ENCODE results near the gene NMU. TPM values are rescaled to one million over a fixed set of nuclear protein-coding genes. Genes with fewer than 3 reads are reported as not detected.
A peak's percentile ranks its signal among the peaks of the same experiment; 100 is the strongest.

Gene NMU
- total and polyA plus RNA-seq, 9 of the 15 experiments (the other 6 are each of a cell fraction or from before 2014, with no cell fraction given) = 73.8 to 846 (median 599) TPM

DNA sequence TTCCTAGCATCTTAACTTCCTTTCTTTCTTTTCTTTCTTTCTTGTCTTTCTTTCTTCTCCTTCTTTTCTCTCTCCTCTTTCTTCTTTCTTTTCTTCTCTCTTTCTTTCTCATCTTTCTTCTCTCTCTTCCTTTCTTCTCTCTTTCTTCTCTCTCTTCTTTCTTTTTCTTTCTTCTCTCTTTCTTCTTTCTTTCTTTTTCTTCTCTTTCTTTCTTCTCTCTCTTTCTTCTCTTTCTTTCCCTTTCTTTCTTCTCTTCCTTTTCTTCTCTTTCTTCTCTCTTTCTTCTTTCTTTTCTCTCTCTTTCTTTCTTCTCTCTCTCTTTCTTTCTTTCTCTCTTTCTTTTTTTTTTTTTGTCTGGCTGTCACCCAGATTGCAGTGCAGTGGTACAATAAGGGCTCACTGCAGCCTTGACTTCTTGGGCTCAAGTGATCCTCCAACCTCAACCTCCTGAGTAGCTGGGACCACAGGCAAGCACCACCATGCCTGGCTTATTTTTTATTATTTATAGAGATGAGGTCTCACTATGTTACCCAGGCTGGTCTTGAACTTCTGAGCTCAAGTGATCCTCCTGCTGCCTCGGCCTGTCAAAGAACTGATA lies 17.5 kb downstream of the NMU start (continued):
- no peak for TF ChIP-seq ERF (CRISPR knock-in tag; IDR thresholded peaks at IDR 0.05)
- TF ChIP-seq POLR2B (IDR thresholded peaks at IDR 0.05; ENCODE audit: low read depth, partially characterized antibody) = peak; percentile 44
- no peak for TF ChIP-seq ZNF785 (CRISPR knock-in tag; IDR thresholded peaks at IDR 0.05)
- TF ChIP-seq SRSF3 (IDR thresholded peaks at IDR 0.05; ENCODE audit: insufficient read depth, low read length) = no peak
- no peak for TF ChIP-seq RBFOX2 (IDR thresholded peaks at IDR 0.05; ENCODE audit: low read depth, low read length)
- TF ChIP-seq MXD1 (CRISPR knock-in tag; IDR thresholded peaks at IDR 0.05; ENCODE audit: borderline replicate concordance, poor library complexity, severe bottlenecking) = no peak
- TF ChIP-seq PRMT5 (CRISPR knock-in tag; IDR thresholded peaks at IDR 0.05) = no peak
- TF ChIP-seq MTA1 (IDR thresholded peaks at IDR 0.05; ENCODE audit: borderline replicate concordance) = peak; percentile 50; the same call in 1 of the 2 replicates
- TF ChIP-seq DPF2 (IDR thresholded peaks at IDR 0.05) = peak; percentile 28; the same call in 1 of the 2 replicates
- TF ChIP-seq ZC3H4 (CRISPR knock-in tag; IDR thresholded peaks at IDR 0.05; ENCODE audit: borderline replicate concordance) = no peak
- TF ChIP-seq, protein P1, sequence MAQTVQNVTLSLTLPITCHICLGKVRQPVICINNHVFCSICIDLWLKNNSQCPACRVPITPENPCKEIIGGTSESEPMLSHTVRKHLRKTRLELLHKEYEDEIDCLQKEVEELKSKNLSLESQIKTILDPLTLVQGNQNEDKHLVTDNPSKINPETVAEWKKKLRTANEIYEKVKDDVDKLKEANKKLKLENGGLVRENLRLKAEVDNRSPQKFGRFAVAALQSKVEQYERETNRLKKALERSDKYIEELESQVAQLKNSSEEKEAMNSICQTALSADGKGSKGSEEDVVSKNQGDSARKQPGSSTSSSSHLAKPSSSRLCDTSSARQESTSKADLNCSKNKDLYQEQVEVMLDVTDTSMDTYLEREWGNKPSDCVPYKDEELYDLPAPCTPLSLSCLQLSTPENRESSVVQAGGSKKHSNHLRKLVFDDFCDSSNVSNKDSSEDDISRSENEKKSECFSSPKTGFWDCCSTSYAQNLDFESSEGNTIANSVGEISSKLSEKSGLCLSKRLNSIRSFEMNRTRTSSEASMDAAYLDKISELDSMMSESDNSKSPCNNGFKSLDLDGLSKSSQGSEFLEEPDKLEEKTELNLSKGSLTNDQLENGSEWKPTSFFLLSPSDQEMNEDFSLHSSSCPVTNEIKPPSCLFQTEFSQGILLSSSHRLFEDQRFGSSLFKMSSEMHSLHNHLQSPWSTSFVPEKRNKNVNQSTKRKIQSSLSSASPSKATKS (CRISPR knock-in tag; IDR thresholded peaks at IDR 0.05) = no peak
- peak; percentile 17; the same call in 1 of the 2 replicates for TF ChIP-seq NFIC (IDR thresholded peaks at IDR 0.05)
- peak; percentile 19; the same call in 1 of the 2 replicates for TF ChIP-seq MTA2 (IDR thresholded peaks at IDR 0.05; ENCODE audit: low read depth)
- peak; percentile 25; the same call in 1 of the 2 replicates for TF ChIP-seq SMARCE1 (IDR thresholded peaks at IDR 0.05)
- no peak for TF ChIP-seq FOXO4 (CRISPR knock-in tag; IDR thresholded peaks at IDR 0.05)
- TF ChIP-seq THRB (CRISPR knock-in tag; conservative IDR thresholded peaks at IDR 0.05) = no peak
- no peak for TF ChIP-seq SIRT6 (IDR thresholded peaks at IDR 0.05; ENCODE audit: low read depth, low read length)
- no peak for TF ChIP-seq RBM15 (IDR thresholded peaks at IDR 0.05; ENCODE audit: insufficient read depth, low read length)
- peak; percentile 78 for TF ChIP-seq BRD9 (IDR thresholded peaks at IDR 0.05; ENCODE audit: low read depth, partially characterized antibody)
- TF ChIP-seq ASH1L (IDR thresholded peaks at IDR 0.05; ENCODE audit: borderline replicate concordance, low read depth, partially characterized antibody) = peak; percentile 68
- 0 out of 2 replicates have a peak, but pooled peaks have one; percentile 30 for TF ChIP-seq NFRKB (IDR thresholded peaks at IDR 0.05; ENCODE audit: low read depth)
- TF ChIP-seq, protein P2, sequence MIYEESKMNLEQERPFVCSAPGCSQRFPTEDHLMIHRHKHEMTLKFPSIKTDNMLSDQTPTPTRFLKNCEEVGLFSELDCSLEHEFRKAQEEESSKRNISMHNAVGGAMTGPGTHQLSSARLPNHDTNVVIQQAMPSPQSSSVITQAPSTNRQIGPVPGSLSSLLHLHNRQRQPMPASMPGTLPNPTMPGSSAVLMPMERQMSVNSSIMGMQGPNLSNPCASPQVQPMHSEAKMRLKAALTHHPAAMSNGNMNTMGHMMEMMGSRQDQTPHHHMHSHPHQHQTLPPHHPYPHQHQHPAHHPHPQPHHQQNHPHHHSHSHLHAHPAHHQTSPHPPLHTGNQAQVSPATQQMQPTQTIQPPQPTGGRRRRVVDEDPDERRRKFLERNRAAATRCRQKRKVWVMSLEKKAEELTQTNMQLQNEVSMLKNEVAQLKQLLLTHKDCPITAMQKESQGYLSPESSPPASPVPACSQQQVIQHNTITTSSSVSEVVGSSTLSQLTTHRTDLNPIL (CRISPR knock-in tag; IDR thresholded peaks at IDR 0.05) = no peak

All from K562 (cell line).